Femur (tissue), 1 donor: Measurements from ENCODE around the gene FDX2.
"Not testable (repeated sequence)": the region's sequence is repeated elsewhere in the genome, so short reads cannot be mapped to it uniquely, and the experiment has no call there.

Source experiments
- DNase-seq: peaks from one replicate; pipeline ENCODE4 v3.0.0-alpha.2; 2017

Gene FDX2

GRCh38 chr19:10315335-10316214 is at the start of gene FDX2:
TSS of gene FDX2 (minus strand) at chr19:10316015. CDS start at chr19:10315996, 19 bp downstream.
- DNase-seq, result peak; percentile 90

GRCh38 chr19:10365518-10365917 is 49.7 kb upstream of the FDX2 start:
- no peak for DNase-seq

- DNase-seq, result no peak
These were observed 48.8 kb upstream of the FDX2 start for GRCh38 chr19:10364644-10365043.

- no peak for DNase-seq
These were observed 48.0 kb upstream of the FDX2 start for GRCh38 chr19:10363789-10364281.

- DNase-seq, result no peak
These were observed 46.4 kb upstream of the FDX2 start for GRCh38 chr19:10362259-10362658.

- DNase-seq, result no peak
These were observed 45.8 kb upstream of the FDX2 start for GRCh38 chr19:10361569-10362011.

GRCh38 chr19:10356431-10356830 is 40.6 kb upstream of the FDX2 start:
- no peak for DNase-seq

- DNase-seq, result peak; percentile 55
These were observed 38.1 kb upstream of the FDX2 start for GRCh38 chr19:10353793-10354391.

GRCh38 chr19:10352764-10353671 is 37.2 kb upstream of the FDX2 start:
- DNase-seq, result peak; percentile 74

GRCh38 chr19:10346509-10346908 is 30.7 kb upstream of the FDX2 start:
- DNase-seq, result no peak

GRCh38 chr19:10344780-10345179 is 29.0 kb upstream of the FDX2 start:
- no peak for DNase-seq

- DNase-seq, result no peak
These were observed 27.7 kb upstream of the FDX2 start for GRCh38 chr19:10343495-10343894.

GRCh38 chr19:10339977-10340376 is 24.2 kb upstream of the FDX2 start:
- no peak for DNase-seq

- no peak for DNase-seq
These were observed 23.7 kb upstream of the FDX2 start, which contains the start of gene ICAM3 for GRCh38 chr19:10339380-10339960. TSS of gene ICAM3 (minus strand) at chr19:10339624. CDS start at chr19:10339614, 10 bp downstream.

GRCh38 chr19:10338940-10339339 is 23.1 kb upstream of the FDX2 start:
- no peak for DNase-seq

- DNase-seq, result not testable (repeated sequence)
These were observed 20.9 kb upstream of the FDX2 start for GRCh38 chr19:10336725-10337124.

GRCh38 chr19:10335352-10335985 is 19.7 kb upstream of the FDX2 start:
- no peak for DNase-seq

GRCh38 chr19:10334588-10335351 is 19.0 kb upstream of the FDX2 start:
- DNase-seq, result peak; percentile 95

- no peak for DNase-seq
These were observed 18.2 kb upstream of the FDX2 start for GRCh38 chr19:10333758-10334587.
